HCT116 (cell line): ENCODE results near the gene KANK4. TPM values are rescaled to one million over a fixed set of nuclear protein-coding genes. Genes with fewer than 3 reads are reported as not detected.

ENCODE experiments used
- ATAC-seq: fragments of 200-7000 bp; cut with Tn5 transposase; 2 replicates; pipeline ENCODE4 v1.9.1; 2020; ENCODE audit warnings: mild to moderate bottlenecking, moderate library complexity
- BruUV-seq: library from RNA; stranded (reverse); fragments of 400-500 nt; replicated peaks from 2 replicates; lab custom pipeline; 2021; lab: Mats Ljungman, UMichigan
- CTCF ChIA-PET: fragments of 300-600 bp; sonication (Branson Sonifier 250); formaldehyde crosslinking; loops from one replicate; lab custom pipeline; 2021; ENCODE audit warnings: antibody characterized with exemption; lab: Charles Lee
- POLR2A ChIA-PET: fragments of 300-600, 350-600 bp; sonication (Branson Sonifier 250); formaldehyde crosslinking; loops from one replicate; lab custom pipeline; 2021; ENCODE audit warnings: antibody characterized with exemption; lab: Charles Lee
- RAD21 ChIA-PET, 2 experiments: fragments of 300-600 bp; sonication (Branson Sonifier 250); formaldehyde crosslinking; loops; one replicate each; lab custom pipeline; 2023; ENCODE audit warnings: low total read pairs in 2 of 2; ENCODE audit not compliant: uncharacterized antibody in 2 of 2, unreplicated experiment in 2 of 2, low non-redundant PET in 1 of 2; lab: Charles Lee
- DNase-seq: peaks from one replicate; pipeline ENCODE4 v3.0.0-alpha.2; 2010; ENCODE audit warnings: low read depth, low spot score
- H2AFZ ChIP-seq: fragments of 200-600 bp; shearing (Covaris generic), sonication (generic); 2 replicates; pipeline ENCODE4 v1.6.1; 2017; ENCODE audit warnings: low read depth, mixed run types, mixed read lengths, antibody characterized with exemption, low read length; ENCODE audit not compliant: poor library complexity, severe bottlenecking
- H3K27ac ChIP-seq: 2 replicates; pipeline ENCODE4 v1.5.1; 2012; ENCODE audit warnings: low read depth, low read length
- H3K27me3 ChIP-seq: fragments of 200-600 bp; sonication (generic); 2 replicates; pipeline ENCODE4 v1.6.1; 2016; ENCODE audit warnings: mixed run types, low read length, mixed read lengths; ENCODE audit not compliant: insufficient read depth
- H3K36me3 ChIP-seq, 2 experiments: fragments of 200-500 bp in 1 of 2; fragments of 200-600 bp in 1 of 2; sonication (Bioruptor generic) in 1 of 2; sonication (generic) in 1 of 2; 2 replicates each; pipeline versions ENCODE4 v1.5.1 to v1.6.1; 2014 to 2016; ENCODE audit warnings: low read length in 2 of 2, inconsistent platforms in 1 of 2, mixed read lengths in 1 of 2, mixed run types in 1 of 2; ENCODE audit not compliant: insufficient read depth in 2 of 2, control insufficient read depth in 1 of 2
- H3K4me1 ChIP-seq, 2 experiments: fragments of 200-600 bp in 1 of 2; sonication (generic) in 1 of 2; 2 replicates each; pipeline versions ENCODE4 v1.5.1 to v1.6.1; 2012 to 2017; ENCODE audit warnings: low read length in 2 of 2, inconsistent platforms in 1 of 2, mild to moderate bottlenecking in 1 of 2, mixed read lengths in 1 of 2, mixed run types in 1 of 2, moderate library complexity in 1 of 2; ENCODE audit not compliant: insufficient read depth in 2 of 2, control insufficient read depth in 1 of 2
- H3K4me2 ChIP-seq: fragments of 200-600 bp; sonication (generic); 2 replicates; pipeline ENCODE4 v1.6.1; 2017; ENCODE audit warnings: mixed run types, low read length, mixed read lengths
- H3K4me3 ChIP-seq, 2 experiments: fragments of 200-600 bp in 1 of 2; sonication (generic) in 1 of 2; replicated peaks in 1 of 2; 2 replicates each; pipeline ENCODE4 v1.5.1; 2011 to 2016; ENCODE audit warnings: low read length in 2 of 2, control low read depth in 1 of 2, low read depth in 1 of 2, mild to moderate bottlenecking in 1 of 2, mixed read lengths in 1 of 2, mixed run types in 1 of 2
- H3K79me2 ChIP-seq: fragments of 200-600 bp; sonication (generic); 2 replicates; pipeline ENCODE4 v1.6.1; 2017; ENCODE audit warnings: mild to moderate bottlenecking, mixed run types, low read length, moderate library complexity, mixed read lengths; ENCODE audit not compliant: insufficient read depth
- H3K9ac ChIP-seq: fragments of 200-600 bp; sonication (generic); 2 replicates; pipeline ENCODE4 v1.6.1; 2016; ENCODE audit warnings: low read length, mixed read lengths
- H3K9me2 ChIP-seq: fragments of 200-600 bp; sonication (generic), shearing (Covaris generic); 2 replicates; pipeline ENCODE4 v1.6.1; 2017; ENCODE audit warnings: mixed run types, mild to moderate bottlenecking, moderate library complexity; ENCODE audit not compliant: insufficient read depth
- H3K9me3 ChIP-seq, 2 experiments: fragments of 200-500 bp in 1 of 2; fragments of 200-600 bp in 1 of 2; sonication (Bioruptor generic) in 1 of 2; sonication (generic) in 1 of 2; 2 replicates each; pipeline ENCODE4 v1.6.1; 2014 to 2017; ENCODE audit warnings: low read length in 2 of 2, mixed read lengths in 2 of 2, inconsistent platforms in 1 of 2, low read depth in 1 of 2, mild to moderate bottlenecking in 1 of 2, mixed run types in 1 of 2, moderate library complexity in 1 of 2; ENCODE audit not compliant: control insufficient read depth in 1 of 2, insufficient read depth in 1 of 2
- H4K20me1 ChIP-seq: fragments of 200-600 bp; sonication (generic), shearing (Covaris generic); 2 replicates; pipeline ENCODE4 v1.6.1; 2017; ENCODE audit warnings: mixed run types, mild to moderate bottlenecking, moderate library complexity; ENCODE audit not compliant: insufficient read depth
- ATF3 ChIP-seq: IDR thresholded peaks from 2 replicates; pipeline ENCODE4 v1.6.1; 2012
- CBX3 ChIP-seq: IDR thresholded peaks from 2 replicates; pipeline ENCODE4 v1.6.1; 2012; ENCODE audit warnings: low read depth
- CEBPB ChIP-seq: IDR thresholded peaks from 2 replicates; pipeline ENCODE4 v1.6.1; 2012; ENCODE audit warnings: low read depth
- CTCF ChIP-seq, 3 experiments: fragments of 200-600 bp in 1 of 3; sonication (generic) in 1 of 3; IDR thresholded peaks in 2 of 3; conservative IDR thresholded peaks in 1 of 3; 2 replicates each; pipeline ENCODE4 v1.5.1; 2012 to 2017; ENCODE audit warnings: low read depth in 2 of 3, low read length in 2 of 3, antibody characterized with exemption in 1 of 3, borderline replicate concordance in 1 of 3, control low read depth in 1 of 3, mild to moderate bottlenecking in 1 of 3, mixed read lengths in 1 of 3, mixed run types in 1 of 3, moderate library complexity in 1 of 3; ENCODE audit not compliant: insufficient read depth in 1 of 3
- EGR1 ChIP-seq: IDR thresholded peaks from 2 replicates; pipeline ENCODE4 v1.6.1; 2012; ENCODE audit warnings: low read depth
- EZH2phosphoT487 ChIP-seq: fragments of 200-600 bp; IDR thresholded peaks from 2 replicates; pipeline ENCODE4 v1.6.1; 2018; ENCODE audit warnings: antibody characterized with exemption, borderline replicate concordance
- FOSL1 ChIP-seq: IDR thresholded peaks from 2 replicates; pipeline ENCODE4 v1.6.1; 2012; ENCODE audit warnings: low read depth
- JUND ChIP-seq: IDR thresholded peaks from 2 replicates; pipeline ENCODE4 v1.6.1; 2012
- MAX ChIP-seq: IDR thresholded peaks from 2 replicates; pipeline ENCODE4 v1.6.1; 2012
- POLR2AphosphoS5 ChIP-seq: IDR thresholded peaks from 2 replicates; pipeline ENCODE4 v1.6.1; 2011; ENCODE audit warnings: mild to moderate bottlenecking, low read depth, low read length, moderate library complexity
- SIN3A ChIP-seq: IDR thresholded peaks from 2 replicates; pipeline ENCODE4 v1.6.1; 2012; ENCODE audit warnings: low read depth
- SRF ChIP-seq: IDR thresholded peaks from 2 replicates; pipeline ENCODE4 v1.6.1; 2012; ENCODE audit warnings: low read depth
- TCF7L2 ChIP-seq: IDR thresholded peaks from 2 replicates; pipeline ENCODE4 v1.7.0; 2011; ENCODE audit warnings: borderline replicate concordance, inconsistent platforms; ENCODE audit not compliant: insufficient read depth, insufficient read length; ENCODE audit errors: extremely low read depth
- ZNF274 ChIP-seq: fragments of 200-500 bp; sonication (Bioruptor generic); IDR thresholded peaks from 2 replicates; pipeline ENCODE4 v1.6.1; 2014; ENCODE audit warnings: mild to moderate bottlenecking, low read depth, low read length, inconsistent platforms
- intact Hi-C: fragments of 100-400 bp; cut with micrococcal nuclease; formaldehyde crosslinking; loops from 2 replicates; pipeline ENCODE4 v1.10.0; 2022
- total RNA-seq: library from RNA; stranded (reverse); gene quantifications from one replicate; pipeline ENCODE4 v1.2.1, GENCODE V29; 2021; ENCODE audit not compliant: unreplicated experiment

Gene KANK4
- total RNA-seq, 1 experiment from 2014 or later, result not detected

GRCh38 chr1:62308606-62309005 lies 10.6 kb downstream of the KANK4 start:
- H2AFZ ChIP-seq, result no peak overlapping the region
- ATAC-seq, result no peak
- intact Hi-C loops, result no loop called here

More at GRCh38 chr1:62308606-62309005, 10.6 kb downstream of the KANK4 start:
- no peak overlapping the region for H3K9ac ChIP-seq
- RAD21 ChIA-PET, result no interaction called here
- no peaks in the 10 kb centered on the region for H3K36me3 ChIP-seq
- TF ChIP-seq SIN3A (no peak), MAX (no peak), CEBPB (no peak), FOSL1 (no peak), ATF3 (no peak), SRF (no peak), EZH2phosphoT487 (no peak), EGR1 (no peak), TCF7L2 (no peak), CBX3 (no peak), POLR2AphosphoS5 (no peak), JUND (no peak), ZNF274 (no peak), CTCF (IDR thresholded peaks at IDR 0.05 in 2 of 3, conservative IDR thresholded peaks at IDR 0.05 in 1 of 3; ENCODE audit: borderline replicate concordance in 1 of 3, insufficient read depth in 1 of 3, low read depth in 2 of 3, low read length in 2 of 3) (no peak)
- POLR2A ChIA-PET, result no interaction called here
- H3K4me1 ChIP-seq, result no peaks in the 10 kb centered on the region
- no peak for DNase-seq
- H3K27ac ChIP-seq, result no peak overlapping the region
- no peaks in the 10 kb centered on the region for H3K79me2 ChIP-seq
- no peak overlapping the region for H3K4me3 ChIP-seq
- no peaks in the 10 kb centered on the region for H3K27me3 ChIP-seq
- H4K20me1 ChIP-seq, result no peaks in the 10 kb centered on the region
- CTCF ChIA-PET, result no interaction called here
- BruUV-seq, result no TSS peak
- H3K9me3 ChIP-seq, result no peaks in the 10 kb centered on the region
- H3K9me2 ChIP-seq, result no peaks in the 10 kb centered on the region
- H3K4me2 ChIP-seq, result no peak overlapping the region
